GM18861 (cell line): ENCODE results near the gene OPRM1.
"Not testable (repeated sequence)": the region's sequence is repeated elsewhere in the genome, so short reads cannot be mapped to it uniquely, and the experiment has no call there.

Experiments
- ATAC-seq: cut with Tn5 transposase; IDR thresholded peaks from one replicate; pipeline ENCODE4 v1.9.1; 2021; ENCODE audit not compliant: unreplicated experiment

Gene OPRM1

DNA sequence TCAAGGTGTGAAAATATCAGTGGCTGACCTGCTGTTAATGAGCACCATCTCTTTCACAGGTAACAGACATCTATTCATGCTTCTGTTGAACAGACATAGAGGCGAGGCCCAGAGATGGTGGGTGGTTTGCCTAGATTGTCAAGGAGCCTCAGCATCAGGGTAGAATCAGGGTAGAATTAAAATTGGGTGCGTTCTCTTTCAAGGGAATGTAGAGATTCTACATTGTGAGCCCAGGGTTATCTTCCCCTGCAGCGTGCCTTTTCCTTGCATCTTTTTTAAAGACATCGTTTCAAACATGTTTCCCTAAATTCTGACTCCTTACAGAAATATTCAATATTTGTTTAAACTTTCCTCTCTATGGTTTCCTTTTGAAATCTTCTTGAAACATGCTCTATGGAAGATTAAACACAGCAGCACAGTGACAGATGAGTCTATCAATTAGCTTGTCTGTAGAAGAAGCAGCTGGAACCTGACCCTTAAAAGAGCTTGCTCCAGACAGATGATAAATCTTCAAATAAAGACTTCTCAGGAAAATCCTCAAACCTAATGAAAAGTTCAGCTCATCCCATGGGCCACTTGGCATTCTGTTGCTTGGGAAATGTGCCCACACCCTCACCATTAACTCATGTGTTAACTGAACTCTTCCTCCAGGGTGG is 197.7 kb downstream of the OPRM1 start:
- no peak for ATAC-seq

DNA sequence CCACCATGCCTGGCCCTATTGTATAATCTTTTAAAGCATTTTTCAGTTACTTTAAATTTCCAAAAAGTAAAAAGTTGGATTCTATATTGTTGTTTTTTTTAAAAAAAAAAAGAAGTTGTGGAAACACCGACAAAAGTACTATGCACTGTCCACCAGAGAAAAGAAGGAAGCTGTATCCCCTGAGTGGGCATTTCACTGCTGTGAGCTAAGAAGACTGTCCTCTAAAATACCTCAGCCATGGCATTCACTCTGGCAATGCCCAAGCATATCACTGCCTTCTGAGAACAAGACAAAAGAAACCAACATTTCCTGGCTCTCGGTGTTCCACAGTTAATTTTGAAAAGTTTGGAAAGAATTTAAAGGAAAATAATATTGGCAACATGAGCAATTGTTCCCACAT is 199.8 kb downstream of the OPRM1 start:
- no peak for ATAC-seq

DNA sequence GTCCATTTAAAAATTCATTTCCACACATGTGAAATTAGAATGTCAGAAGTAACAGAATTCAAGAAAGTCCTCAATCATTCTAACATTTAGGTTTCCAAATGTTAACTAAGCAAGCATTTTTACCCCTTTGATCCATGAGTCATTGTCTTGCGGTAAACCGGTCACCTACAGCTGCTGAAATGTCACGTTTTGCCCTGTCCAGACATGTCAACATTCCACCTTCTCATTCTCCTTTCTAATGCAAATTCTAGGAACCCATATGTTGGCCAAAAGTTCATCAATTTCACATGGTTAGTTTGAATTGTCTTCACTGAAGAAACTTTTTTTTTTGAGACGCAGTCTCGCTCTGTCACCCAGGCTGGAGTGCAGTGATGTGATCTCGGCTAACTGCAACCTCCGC is 200.4 kb downstream of the OPRM1 start:
- ATAC-seq, result no peak

DNA sequence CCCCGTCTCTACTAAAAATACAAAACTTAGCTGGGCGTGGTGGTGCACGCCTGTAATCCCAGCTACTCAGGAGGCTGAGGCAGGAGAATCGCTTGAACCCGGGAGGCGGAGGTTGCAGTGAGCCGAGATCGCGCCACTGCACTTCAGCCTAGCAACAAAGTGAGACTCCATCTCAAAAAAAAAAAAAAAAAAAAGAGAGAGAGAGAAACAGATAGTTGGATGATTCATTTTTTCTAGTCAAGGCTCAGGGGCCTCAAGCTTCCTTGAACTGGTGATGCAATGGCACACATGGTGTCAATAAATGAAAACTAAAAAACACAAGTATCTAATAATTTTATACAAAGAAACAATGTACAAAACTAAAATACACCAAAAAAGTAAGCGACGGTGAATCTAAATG is 202.0 kb downstream of the OPRM1 start:
- not testable (repeated sequence) for ATAC-seq

DNA sequence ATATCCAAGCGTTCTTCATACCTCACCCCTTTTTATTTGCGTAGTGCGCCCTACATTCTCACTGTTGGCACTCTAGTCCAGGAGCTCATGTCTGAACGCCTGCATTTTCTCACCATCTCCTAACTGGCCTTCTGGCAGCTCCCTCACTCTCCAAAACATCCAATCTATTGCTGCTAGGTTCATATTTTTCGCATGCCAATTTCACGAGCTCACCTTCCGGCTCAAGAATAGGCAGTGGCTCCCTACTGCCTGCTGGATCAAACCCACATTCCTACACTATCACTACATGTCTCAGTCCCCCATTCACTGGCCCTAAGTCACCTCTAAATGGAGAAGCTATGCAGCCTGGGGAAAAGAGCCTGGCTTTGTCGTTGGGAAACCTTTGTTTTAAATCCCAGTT is 202.5 kb downstream of the OPRM1 start:
- no peak for ATAC-seq

DNA sequence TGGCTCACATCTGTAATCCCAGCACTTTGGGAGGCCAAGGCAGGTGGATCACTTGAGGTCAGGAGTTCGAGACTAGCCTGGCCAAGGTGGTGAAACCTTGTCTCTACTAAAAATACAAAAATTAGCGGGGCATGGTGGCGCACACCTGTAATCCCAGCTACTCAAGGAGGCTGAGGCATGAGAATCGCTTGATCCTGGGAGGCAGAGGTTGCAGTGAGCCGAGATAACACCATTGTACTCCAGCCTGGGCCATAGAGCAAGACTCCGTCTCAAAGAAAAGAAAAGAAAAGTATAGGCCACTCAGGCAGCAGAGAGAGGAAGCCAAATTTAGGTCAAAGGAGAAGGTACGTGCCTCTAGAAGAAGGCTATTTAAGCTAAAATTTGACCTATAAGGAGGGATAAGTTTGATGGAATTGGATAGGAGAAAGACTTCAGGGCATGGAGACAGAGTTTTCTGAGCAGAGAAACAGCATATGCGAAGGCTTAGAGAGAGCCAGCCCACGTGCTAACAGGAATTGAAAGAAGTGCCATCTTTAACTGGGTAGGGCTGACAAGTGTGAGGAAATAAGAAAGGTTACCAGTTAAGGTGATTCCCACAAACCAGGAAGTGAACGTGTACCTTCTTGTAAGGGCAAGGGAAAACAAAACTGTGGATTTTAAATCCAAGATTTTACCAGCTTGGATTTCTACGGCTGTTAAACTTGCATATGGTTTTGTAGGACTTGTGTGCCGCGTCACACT is 203.7 kb downstream of the OPRM1 start:
- ATAC-seq, result no peak

DNA sequence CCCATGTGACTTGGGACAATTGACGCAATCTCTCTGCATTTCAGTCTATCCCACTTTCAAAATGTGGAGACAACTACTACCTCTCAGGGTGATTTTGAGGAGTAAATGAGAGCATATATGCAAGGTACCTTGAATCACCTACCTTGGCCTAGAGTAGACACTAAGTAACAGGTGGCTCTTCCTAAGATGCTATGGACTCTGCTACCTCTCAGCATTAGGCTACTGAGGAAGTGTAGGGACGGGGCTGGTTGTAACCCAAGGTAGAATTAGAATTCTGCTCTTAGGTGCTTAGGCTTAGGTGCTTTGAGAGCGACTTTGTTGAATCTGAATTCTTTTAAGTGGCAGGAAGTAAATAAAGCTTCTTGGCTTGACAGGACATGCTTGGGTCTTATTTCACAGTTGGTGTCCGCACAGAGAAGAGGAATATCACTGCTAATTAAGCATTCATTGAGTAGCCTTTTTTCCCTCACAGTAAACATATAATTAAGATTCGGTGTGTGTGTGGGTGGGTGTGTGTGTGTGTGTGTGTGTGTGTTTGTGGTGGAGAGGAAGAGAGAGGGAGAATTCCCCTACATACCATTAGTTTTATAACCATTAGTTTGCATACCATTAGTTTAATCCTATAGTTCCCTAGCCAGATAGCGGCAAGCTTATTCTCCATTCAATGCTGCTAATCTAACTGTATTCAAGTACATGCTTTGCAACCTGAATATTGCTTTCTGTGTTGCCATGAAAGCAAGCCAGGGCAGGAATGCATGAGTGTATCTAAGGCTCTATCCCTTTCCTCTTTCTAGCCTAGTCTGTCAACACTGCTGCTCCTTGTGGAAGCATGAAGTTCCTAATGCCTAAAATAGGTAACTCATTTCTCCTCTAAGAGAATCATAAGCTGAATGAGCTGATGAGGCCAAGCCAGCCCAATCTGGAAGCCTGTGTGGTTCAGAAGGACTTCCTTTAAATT is 205.0 kb downstream of the OPRM1 start:
- no peak for ATAC-seq

DNA sequence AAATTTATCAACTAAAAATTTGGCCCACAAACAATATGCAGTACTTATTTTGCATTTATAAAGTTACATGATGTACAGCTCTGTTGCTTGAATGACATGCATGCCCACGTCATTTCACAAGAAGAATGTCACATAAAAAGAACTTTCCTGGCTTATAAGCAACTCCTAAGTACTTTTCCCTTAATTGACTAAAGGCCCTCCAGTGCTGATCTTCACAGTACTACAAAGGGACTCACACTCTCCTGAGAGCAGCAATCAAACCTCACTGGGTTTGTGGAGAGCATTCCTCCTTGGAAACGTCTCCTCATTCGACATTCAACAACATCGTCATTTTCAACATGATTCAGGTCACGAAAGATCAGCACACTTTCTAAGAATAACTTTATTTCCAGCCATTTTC is 206.5 kb downstream of the OPRM1 start:
- no peak for ATAC-seq

DNA sequence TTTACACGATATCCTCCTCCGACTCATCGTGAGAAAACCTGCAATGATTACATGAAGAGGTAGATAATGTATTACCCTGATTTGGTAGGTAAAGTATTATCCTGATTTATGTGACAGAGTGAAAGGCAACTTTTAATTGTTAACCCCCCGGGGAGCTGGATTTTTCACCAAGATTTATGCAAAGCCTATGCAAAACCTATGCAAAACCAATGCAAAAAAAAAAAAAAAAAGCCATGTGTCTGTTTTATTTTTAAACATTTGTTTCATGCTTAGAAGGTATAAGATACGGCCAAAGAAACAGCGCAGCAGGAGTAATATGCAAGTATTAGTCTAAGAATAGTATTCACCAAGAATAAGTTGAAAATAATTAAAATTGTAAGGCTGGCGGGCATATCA is 207.7 kb downstream of the OPRM1 start:
- ATAC-seq, result no peak

DNA sequence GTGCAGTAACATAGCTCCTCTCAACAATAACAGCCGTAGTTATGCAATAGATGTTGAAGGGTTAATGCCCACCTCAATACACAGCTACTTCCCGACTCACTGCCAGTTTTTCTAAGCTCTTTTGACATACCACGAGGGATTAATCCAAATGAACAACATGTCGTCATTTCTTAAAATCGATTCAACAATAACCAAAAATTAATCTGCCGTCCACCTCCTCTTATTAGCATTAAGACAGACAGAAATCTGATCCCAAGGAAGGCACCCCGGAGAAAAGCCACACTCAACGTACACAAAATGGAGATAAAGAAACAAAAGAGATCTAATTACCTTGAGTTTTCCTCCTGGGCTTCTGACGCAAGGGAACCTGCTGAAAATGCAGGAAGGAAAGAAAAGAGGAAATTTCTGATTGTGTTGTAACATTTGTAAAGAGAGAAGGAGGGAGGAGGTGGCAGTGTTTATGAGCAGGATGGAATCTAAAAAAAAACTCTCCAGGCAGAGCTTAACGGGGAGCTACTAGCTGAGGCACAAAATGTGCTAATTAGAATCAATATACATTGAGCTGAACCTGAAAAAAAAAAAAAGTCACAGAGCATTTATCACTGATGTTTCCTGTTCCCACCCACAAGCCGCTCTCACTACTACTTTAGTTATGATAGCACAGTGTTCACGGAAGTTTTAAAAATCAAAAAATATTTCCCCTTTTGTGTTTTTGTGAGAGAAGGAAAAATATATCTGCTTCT is 208.2 kb downstream of the OPRM1 start:
- ATAC-seq, result peak; percentile 32

DNA sequence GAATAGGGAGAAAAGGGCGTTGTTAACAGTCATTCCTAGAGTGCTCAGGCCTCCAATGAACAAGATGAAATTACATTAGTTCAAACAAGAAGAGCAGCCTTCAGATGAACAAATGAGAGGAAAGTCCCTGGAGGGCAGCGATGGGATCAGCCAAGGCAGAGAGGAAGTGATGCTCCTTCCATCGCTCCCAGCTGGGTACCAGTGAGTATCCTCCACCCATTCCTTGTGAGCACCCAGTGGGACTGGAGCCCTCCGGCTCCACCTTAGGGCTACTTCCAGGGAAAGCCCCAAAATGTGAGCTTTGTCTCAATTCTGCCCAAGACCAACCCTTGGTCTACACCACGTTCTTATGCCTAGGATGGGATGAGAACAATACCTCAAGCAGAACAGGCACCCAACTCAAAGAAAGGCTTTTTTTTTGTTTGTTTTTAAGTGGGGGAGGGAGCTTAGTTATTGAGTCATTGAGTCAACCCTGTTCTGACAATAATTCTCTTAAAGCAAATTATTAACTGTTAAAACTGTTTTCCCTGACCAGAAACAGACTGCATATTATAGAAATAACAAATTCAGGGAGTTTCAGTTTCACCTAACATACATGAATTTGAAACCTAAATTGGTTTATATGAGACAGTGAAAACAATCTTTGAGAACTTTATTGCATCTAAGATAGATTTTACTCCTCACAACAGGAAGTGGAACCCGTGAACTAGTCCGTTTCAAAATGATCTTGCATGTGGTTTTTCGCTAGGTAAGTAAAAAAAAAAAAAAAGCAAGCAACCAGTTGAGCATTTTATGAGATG is 210.7 kb downstream of the OPRM1 start:
- ATAC-seq, result peak; percentile 79

DNA sequence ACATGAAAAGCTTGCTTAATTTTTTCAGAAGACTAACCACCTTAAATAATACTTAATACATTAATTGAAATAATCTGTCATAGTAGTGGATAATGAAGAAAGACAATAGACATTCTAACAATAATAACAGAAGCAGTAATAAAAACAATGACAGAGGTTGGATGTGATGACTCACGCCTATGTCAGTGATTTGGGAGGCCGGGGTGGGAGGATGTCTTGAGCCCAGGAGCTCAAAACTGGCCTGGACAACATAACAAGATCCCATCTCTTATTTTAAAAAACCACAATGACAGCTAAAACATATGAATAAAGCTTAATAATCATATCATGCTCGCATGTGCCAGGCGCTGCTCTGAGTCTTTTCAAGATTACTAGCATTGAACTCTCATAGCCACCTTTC is 212.1 kb downstream of the OPRM1 start:
- ATAC-seq, result no peak

DNA sequence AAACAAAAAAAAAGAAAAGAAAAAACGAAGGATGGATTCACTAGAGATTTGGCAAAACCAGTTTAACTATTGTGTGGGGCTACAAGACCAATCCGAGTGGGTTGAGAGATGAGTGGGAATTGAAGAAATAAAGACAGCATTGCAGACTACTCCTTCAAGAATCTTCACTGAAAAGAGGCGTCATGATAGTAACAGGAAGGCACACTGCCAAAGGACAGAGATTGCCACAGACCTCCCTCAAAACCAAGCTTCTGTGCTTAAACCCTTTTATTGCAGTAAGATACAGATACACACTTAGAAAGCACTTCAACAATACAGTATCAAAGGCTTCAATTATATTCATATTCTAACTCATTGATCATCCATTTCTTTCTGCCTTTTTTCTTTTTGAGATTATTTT is 213.6 kb downstream of the OPRM1 start:
- no peak for ATAC-seq

DNA sequence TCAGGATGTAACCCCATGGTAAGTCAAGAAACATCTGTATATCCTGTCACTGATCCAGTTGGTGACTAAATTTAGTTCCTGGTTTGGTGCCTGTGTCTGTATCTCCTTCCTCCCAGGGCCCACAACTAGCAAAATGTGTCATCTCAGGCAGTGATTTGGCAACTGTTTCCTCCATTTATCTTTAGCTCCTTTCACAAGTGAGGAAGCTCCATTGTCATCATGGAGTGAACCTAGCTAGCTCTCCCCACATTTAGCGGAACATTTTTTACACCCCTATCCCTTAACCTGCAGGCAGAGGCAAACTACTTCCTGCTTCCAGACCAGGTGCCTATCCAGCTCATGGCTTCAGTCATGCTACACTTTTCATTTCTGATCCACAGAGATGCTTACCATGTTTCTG is 218.0 kb downstream of the OPRM1 start:
- ATAC-seq, result no peak

DNA sequence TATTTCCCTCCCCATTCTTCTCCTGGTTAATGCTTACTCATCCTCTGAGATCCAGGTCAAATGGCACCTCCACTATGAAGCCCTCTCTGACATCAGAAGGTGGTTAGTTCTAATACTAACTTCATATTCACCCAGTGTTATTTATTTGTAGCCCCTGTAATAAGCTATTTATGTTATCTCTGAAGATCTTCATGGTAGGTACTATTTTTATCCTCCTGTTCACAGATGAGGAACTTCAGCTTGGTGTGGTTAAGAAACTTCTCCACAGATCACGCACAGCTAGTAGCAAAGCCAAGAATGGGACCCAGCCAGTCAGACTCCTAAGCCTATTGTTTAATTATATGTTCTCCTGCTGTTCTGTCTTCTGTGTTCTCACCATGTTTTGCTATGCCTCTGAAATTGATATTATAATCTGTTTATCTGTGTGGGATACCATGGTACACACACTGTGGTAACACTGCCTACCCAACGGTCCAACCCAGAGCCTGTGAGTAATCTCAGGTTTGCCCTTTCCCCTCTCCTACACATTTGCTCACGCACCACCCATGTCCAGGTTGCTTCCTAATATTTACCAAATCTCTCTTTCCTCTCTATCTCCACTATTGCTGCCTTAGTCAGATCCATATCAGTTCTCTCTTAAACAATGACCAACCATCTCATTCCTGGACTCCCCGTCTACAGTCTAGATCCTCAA is 219.2 kb downstream of the OPRM1 start:
- ATAC-seq, result peak; percentile 87

DNA sequence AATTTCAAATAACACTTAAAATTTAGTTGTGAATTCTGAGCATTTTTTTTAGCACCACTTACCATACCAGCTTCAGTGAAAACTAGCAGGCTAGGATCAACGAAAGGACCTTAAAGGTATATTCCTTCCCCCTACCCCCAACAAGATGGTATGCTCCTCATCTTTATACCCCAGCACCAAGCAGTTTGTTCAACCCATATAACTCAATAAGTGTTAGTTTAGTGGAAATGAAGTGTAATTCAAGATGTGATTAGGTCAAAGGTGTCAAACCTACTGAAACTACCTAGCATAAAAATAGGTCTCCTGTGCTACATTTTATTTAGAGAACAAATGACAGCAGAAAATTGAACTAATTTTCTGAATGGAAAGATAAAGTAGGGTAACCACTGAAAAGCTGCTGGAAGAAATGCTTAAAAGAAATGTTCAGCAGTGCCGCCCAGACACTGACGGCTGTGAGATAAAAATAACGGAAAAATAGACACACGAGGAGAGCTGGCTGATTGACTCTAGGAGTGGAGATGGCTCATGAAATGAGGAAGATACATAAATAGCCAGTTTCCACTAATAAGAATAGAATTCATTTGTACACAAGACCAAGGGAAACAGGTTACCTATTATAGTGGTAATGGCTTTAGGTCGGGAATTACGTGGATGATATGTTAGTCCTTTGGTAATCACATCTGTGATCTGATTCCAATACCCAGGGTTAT is 222.8 kb downstream of the OPRM1 start:
- ATAC-seq, result no peak

DNA sequence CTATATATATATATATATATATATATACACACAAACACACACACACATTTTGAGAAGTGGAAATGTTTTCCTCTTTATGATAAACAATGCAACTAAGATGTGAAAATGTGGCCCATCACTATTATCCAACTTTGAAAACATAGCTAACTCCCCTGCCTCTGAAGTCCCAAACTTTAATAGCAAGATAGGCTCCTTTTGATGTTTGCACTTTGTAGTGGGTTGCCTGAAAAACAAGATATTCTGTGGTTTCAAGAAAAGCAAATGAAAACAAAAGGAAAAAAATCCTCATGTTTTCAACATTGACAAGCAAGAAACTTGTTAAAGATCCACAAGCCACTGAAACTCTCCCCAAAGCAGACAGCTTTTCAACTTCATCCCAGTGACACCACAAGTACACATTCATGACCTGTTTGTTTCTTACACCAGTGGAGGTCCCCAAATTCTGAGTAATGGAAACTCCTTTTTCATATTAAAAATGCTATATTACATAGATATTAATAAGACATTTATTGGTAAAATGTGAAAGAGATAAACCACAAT is 227.6 kb downstream of the OPRM1 start:
- ATAC-seq, result peak; percentile 40

DNA sequence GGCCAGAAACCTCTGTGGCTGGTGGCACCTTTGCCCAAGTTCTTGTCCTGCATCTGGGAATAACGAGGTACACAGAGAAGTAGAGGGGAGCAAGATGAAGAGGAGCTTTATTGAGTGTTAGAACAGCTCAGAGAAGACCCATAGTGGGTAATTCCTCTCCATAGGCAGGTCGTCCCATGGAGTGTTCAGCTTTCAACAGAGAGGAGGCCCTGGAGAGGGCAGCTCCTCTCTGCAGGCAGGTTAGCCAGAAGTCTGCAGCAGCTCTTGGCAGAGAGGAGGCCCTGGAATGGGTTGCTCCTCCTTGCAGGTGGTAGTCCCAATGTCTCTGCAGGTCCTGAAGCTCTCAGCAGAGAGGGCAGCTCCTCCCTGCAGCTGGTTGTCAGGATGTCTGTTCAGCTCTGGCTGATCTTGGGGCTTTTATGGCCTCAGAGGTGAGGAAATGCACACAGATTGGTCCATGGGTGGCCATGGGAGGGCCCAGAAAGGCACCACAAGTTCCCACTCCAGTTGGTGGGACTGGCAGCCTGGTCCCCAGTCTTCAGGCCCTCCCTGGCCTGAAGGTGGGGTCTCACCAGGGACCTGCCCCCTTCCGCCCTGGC is 228.6 kb downstream of the OPRM1 start:
- ATAC-seq, result no peak
